GM21381 (cell line): ENCODE results near the gene GFPT1.

ENCODE experiments used
- ATAC-seq: cut with Tn5 transposase; IDR thresholded peaks from one replicate; pipeline ENCODE4 v1.9.1; 2021; ENCODE audit warnings: mild to moderate bottlenecking, moderate library complexity; ENCODE audit not compliant: unreplicated experiment

GFPT1 gene

GRCh38 chr2:69292256-69292655 lies 94.8 kb downstream of the GFPT1 start:
- ATAC-seq: no peak

- no peak for ATAC-seq
Measured at GRCh38 chr2:69291721-69292120, 95.3 kb downstream of the GFPT1 start.

DNA sequence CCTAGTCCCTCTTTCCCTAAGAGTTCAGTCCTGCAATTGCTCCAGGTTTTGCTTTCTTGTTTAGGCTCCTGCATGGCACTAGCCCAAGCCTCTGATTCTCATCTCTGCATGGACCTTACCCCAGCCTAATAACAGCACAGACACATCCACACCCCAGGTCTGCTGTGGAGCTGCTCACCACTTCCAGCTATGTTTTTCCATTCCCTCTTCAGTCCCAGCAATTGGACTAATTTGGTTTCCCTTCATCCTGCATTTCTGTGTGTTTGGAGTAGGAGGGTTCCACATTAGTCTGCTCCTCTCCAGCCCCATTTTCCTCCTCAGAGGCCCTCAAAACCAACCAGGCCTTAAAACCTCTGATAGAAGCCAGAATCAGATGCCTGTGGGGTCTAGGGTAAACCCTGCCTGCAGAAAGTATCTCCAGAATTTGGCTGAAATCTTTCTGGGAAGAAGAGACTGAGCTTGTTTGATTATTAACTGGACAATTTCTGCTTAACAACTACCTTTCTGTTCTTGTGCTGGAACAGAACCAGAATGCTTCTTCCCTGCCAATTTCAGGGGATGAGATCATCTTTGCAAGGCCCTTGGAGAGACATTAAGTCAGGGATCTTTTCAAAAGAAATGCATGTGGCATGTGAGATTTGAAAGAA lies 95.9 kb downstream of the GFPT1 start:
- no peak for ATAC-seq

DNA sequence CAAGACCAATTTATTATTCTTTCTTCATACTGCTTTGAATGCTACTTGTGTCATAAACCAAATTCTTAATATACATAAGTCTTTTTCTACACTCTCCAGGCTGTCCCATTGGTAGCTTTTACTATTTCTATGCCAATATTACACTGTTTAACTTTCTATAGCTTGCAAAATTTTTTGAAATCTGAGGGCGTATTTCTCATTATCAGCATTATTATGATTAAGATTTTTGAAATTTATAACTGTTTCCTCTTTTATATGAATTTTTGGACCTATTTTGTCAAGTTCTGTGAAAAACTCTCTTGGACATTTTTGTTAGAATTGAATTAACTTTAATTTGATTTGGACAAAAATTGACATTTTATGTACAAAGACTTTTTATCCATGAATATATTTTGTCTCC lies 98.6 kb downstream of the GFPT1 start:
- no peak for ATAC-seq

GRCh38 chr2:69287544-69287943 lies 99.5 kb downstream of the GFPT1 start:
- ATAC-seq: no peak

DNA sequence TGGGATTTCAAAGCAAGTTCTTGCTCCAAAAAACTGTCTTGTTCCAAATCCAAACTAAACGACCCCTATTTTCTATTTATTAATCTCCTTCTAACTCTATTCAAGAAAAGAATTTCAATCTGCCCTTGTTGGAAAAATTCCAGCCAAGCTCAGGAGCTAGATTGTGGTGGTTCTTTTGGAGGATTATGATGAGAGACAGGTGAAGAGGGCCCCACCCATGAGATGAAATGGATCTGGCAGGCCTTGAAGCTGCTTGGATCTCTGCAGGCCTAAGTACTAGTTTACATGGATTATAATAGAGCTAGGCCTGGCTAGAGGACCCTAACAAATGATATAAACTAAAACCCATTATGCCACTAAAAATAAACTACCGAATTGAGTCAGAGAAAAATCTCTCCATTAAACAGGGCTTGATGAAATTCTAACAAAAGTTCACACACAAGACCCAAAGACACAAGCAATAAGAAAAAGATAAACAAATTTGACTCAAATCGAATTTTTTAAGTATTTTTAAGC lies 101.6 kb downstream of the GFPT1 start:
- ATAC-seq: no peak

GRCh38 chr2:69280796-69281412 lies 106.1 kb downstream of the GFPT1 start:
- no peak for ATAC-seq

DNA sequence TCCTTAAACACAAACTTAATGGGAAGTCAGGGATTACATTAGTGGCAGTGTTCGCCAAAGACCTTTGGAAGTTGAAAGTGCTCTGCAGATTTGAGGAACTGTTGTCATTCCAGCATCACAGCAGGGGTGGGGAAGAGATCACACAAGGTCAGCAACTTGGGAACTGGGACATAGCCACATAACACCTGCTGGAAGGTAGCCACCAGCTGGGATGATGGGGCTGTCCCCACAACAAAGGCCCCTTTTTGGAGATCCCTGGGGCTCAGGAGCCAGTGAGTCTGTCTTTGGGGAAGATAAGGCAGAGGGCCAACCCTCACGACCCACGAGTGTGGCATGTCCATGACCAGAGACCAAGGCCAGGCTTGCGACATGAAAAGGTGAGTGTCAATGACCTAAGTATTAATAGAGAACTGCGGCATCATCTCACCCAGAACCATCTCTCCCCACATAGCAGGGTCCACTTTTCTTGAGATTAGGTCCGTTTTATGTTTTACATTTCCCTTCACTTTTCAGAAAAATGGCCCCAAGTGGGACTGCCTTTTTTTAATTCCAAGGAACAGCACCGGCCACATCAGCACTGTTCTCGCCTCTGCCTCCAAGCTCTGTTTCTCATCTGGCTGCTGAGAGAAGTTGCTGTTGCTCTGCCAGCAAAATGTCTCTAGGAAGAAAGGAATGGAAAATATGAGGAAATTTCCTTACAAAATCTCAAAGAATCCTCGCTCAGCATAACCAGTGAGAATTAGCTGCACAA lies 106.9 kb downstream of the GFPT1 start:
- no peak for ATAC-seq

DNA sequence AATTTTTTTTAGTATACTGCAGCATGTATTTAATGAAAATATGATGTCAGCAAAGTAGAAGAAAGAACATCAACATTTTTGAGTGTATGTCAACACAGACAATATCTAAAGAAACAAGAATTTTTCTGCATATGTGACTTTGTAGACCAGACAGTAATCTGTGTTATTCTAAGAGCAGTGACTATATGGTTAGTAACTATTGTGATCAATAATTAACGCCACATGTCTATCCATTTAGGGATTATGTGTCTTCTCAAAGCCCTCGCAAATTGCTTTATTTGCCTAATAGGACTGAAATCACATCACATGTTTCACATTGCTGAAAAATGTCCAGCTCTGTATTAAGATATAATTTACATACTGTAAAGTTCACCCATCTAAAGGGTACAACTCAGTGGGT lies 107.8 kb downstream of the GFPT1 start:
- ATAC-seq: no peak

DNA sequence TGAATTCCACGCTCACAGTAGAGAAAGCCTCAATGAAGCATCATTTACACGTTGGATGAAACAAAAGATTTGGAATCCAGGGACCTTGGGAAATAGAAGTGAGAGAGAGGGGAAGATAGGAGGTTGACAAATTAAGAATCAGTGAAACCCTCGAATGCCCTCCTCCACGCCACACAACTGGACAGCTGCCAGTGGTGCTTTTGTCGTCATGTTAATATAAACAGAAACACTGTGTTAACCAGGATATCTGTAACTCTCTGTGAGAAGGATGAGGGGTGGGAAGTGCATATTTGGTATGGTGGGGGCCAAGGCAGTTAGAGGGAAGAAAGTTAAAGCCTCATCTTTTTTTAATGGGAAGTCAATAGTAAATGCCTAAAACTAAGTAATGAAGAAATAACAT lies 108.7 kb downstream of the GFPT1 start:
- no peak for ATAC-seq

DNA sequence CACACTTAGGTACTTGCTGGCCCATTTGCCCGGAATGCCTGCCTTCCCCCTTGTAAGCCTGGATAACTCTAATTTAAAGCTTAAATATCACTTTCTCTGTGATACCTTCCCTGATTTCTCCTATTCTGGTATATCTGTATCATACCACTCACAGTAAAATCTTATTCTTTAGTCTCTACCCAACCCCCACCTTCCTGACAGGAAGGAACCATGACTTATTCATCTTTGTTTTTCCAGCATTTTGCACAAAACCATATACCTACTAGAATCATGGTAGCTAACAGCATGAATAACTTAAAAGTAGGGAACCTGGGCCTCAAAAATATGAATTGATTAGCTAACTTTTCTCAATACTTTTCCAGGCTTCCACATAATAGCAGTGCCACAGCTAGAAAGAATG lies 111.5 kb downstream of the GFPT1 start:
- ATAC-seq: no peak

DNA sequence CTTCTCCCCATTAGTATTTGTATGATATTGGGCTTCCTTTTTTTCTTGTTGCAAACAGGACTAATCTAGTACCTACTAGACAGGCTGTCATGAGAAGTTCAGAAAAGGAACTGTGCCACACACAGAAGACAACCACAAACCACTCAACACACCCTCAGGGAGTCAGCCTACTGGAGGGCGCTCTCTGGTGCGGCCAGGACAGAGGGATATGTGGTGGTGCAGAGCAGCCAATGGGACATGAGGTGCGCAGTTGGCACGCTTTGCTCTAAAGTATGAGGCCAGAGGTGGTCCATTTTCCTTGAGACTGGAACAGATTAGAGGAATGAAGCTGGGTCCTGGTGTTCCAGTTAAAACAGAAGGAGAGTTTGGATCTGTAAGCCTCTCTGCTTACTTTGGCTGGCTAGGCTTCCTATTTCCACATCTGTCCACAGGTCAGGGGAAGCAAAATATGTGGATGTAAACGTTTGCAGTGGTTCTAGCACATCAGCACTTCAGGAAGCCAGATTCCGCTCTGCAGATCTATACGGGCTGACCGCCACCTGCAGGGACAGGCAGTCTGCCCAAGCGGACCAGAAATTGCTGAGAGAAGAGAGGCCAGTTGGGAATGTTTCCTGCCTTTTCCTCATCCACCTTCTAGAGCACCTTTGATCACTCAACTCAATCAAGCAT lies 114.1 kb downstream of the GFPT1 start:
- no peak for ATAC-seq

DNA sequence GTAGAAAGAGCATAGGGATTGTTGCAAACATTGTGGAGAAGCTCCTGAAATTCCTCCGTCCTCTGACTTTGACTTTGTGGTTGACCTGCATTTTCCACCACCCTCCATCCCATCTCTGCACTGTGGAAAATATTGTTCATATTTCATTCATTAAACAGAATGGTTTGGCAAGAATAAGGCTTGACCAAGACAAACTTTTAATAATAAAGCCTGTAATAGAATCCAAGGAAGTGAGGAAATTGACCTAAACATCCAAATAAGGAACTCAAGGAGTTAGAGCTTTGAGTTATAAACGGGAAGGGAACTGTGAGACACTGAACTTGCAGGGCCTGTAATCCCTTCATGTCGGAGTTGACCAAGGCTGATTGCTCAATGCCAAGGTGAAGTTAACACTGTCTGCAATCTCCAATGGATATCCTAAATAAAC lies 115.2 kb downstream of the GFPT1 start:
- ATAC-seq: no peak
